HEK293 (cell line): ENCODE data around the gene OR52W1.

Experiments used
- CTCF ChIA-PET: fragments of 350-600 bp; formaldehyde crosslinking; extraction: SDS; loops from one replicate; lab custom pipeline; 2021; ENCODE audit warnings: antibody characterized with exemption; lab: Yijun Ruan, JAX
- POLR2A ChIA-PET: fragments of 300-600 bp; formaldehyde crosslinking; extraction: SDS; loops from one replicate; lab custom pipeline; 2020; ENCODE audit warnings: antibody characterized with exemption, inconsistent platforms; lab: Yijun Ruan, JAX
- H3K27ac ChIP-seq: fragments of 200-500 bp; sonication (Bioruptor generic); 2 replicates; pipeline ENCODE4 v1.5.1; 2014; ENCODE audit warnings: low read depth, low read length, control low read depth, inconsistent platforms; ENCODE audit errors: extremely low read depth
- H3K36me3 ChIP-seq, 2 experiments: fragments of 200-500 bp in 1 of 2; sonication (Bioruptor generic) in 1 of 2; 1 replicate in 1 of 2; 2 replicates in 1 of 2; pipeline ENCODE4 v1.5.1; 2014 to 2017; ENCODE audit warnings: inconsistent platforms in 2 of 2, low read length in 2 of 2; ENCODE audit not compliant: control insufficient read depth in 2 of 2, insufficient read depth in 1 of 2
- H3K4me1 ChIP-seq: fragments of 200-500 bp; sonication (Bioruptor generic); 2 replicates; pipeline ENCODE4 v1.5.1; 2014; ENCODE audit warnings: mild to moderate bottlenecking, low read length, inconsistent platforms; ENCODE audit not compliant: control insufficient read depth, insufficient read depth
- H3K4me3 ChIP-seq: 2 replicates; pipeline ENCODE4 v1.5.1; 2011; ENCODE audit warnings: low read depth, mild to moderate bottlenecking, control low read depth, low read length, moderate library complexity
- H3K9me3 ChIP-seq: fragments of 200-500 bp; sonication (Bioruptor generic); 2 replicates; pipeline ENCODE4 v1.5.1; 2014; ENCODE audit warnings: low read depth, low read length, inconsistent platforms; ENCODE audit not compliant: control insufficient read depth, insufficient read depth
- AEBP2 ChIP-seq: fragments of 450-650 bp; formaldehyde crosslinking; IDR thresholded peaks from 2 replicates; pipeline ENCODE4 v1.5.1; 2016; ENCODE audit warnings: missing biosample characterization, missing genetic modification characterization, borderline replicate concordance
- EGR2 ChIP-seq: fragments of 450-650 bp; formaldehyde crosslinking; IDR thresholded peaks from 2 replicates; pipeline ENCODE4 v1.5.1; 2016; ENCODE audit warnings: low read depth, missing biosample characterization, missing genetic modification characterization
- GLI2 ChIP-seq: fragments of 450-650 bp; formaldehyde crosslinking; IDR thresholded peaks from 2 replicates; pipeline ENCODE4; 2017; ENCODE audit warnings: missing biosample characterization, missing genetic modification characterization, low read depth, borderline replicate concordance
- MYNN ChIP-seq: fragments of 450-650 bp; formaldehyde crosslinking; IDR thresholded peaks from 2 replicates; pipeline ENCODE4 v1.5.1; 2016; ENCODE audit warnings: missing biosample characterization, missing genetic modification characterization, borderline replicate concordance
- PRDM10 ChIP-seq: fragments of 450-650 bp; formaldehyde crosslinking; IDR thresholded peaks from 2 replicates; pipeline ENCODE4 v1.5.1; 2016; ENCODE audit warnings: missing biosample characterization, missing genetic modification characterization
- RBAK ChIP-seq: fragments of 450-650 bp; formaldehyde crosslinking; IDR thresholded peaks from 2 replicates; pipeline ENCODE4 v1.5.1; 2016; ENCODE audit warnings: missing biosample characterization, missing genetic modification characterization
- SCRT1 ChIP-seq: fragments of 450-650 bp; formaldehyde crosslinking; IDR thresholded peaks from 2 replicates; pipeline ENCODE4 v1.5.1; 2016; ENCODE audit warnings: missing biosample characterization, missing genetic modification characterization, borderline replicate concordance
- SP3 ChIP-seq: fragments of 450-650 bp; formaldehyde crosslinking; IDR thresholded peaks from 2 replicates; pipeline ENCODE4 v1.5.1; 2016; ENCODE audit warnings: missing biosample characterization, missing genetic modification characterization
- SP7 ChIP-seq: fragments of 450-650 bp; formaldehyde crosslinking; IDR thresholded peaks from 2 replicates; pipeline ENCODE4 v1.5.1; 2016; ENCODE audit warnings: missing biosample characterization, missing genetic modification characterization
- ZBTB48 ChIP-seq: fragments of 450-650 bp; formaldehyde crosslinking; IDR thresholded peaks from 2 replicates; pipeline ENCODE4 v1.5.1; 2016; ENCODE audit warnings: missing biosample characterization, missing genetic modification characterization
- ZEB2 ChIP-seq: fragments of 450-650 bp; formaldehyde crosslinking; IDR thresholded peaks from 2 replicates; pipeline ENCODE4 v1.5.1; 2016; ENCODE audit warnings: missing biosample characterization, missing genetic modification characterization
- ZNF132 ChIP-seq: fragments of 450-650 bp; formaldehyde crosslinking; IDR thresholded peaks from 2 replicates; pipeline ENCODE4 v1.5.1; 2017; ENCODE audit warnings: missing biosample characterization, missing genetic modification characterization, borderline replicate concordance
- ZNF138 ChIP-seq: fragments of 450-650 bp; formaldehyde crosslinking; IDR thresholded peaks from 2 replicates; pipeline ENCODE4 v1.5.1; 2016; ENCODE audit warnings: missing biosample characterization, missing genetic modification characterization, borderline replicate concordance
- ZNF146 ChIP-seq: fragments of 450-650 bp; formaldehyde crosslinking; IDR thresholded peaks from 2 replicates; pipeline ENCODE4 v1.5.1; 2016; ENCODE audit warnings: missing biosample characterization, missing genetic modification characterization
- ZNF174 ChIP-seq: fragments of 450-650 bp; formaldehyde crosslinking; IDR thresholded peaks from 2 replicates; pipeline ENCODE4 v1.5.0; 2017; ENCODE audit warnings: missing biosample characterization, mild to moderate bottlenecking, missing genetic modification characterization
- ZNF19 ChIP-seq: fragments of 450-650 bp; formaldehyde crosslinking; IDR thresholded peaks from 2 replicates; pipeline ENCODE4; 2016; ENCODE audit warnings: missing biosample characterization, missing genetic modification characterization, low read depth
- ZNF2 ChIP-seq: fragments of 450-650 bp; formaldehyde crosslinking; IDR thresholded peaks from 2 replicates; pipeline ENCODE4 v1.5.1; 2016; ENCODE audit warnings: missing biosample characterization, missing genetic modification characterization
- ZNF239 ChIP-seq: fragments of 450-650 bp; formaldehyde crosslinking; IDR thresholded peaks from 2 replicates; pipeline ENCODE4 v1.5.1; 2016; ENCODE audit warnings: missing biosample characterization, missing genetic modification characterization
- ZNF423 ChIP-seq: fragments of 450-650 bp; formaldehyde crosslinking; IDR thresholded peaks from 2 replicates; pipeline ENCODE4 v1.5.1; 2016; ENCODE audit warnings: missing biosample characterization, missing genetic modification characterization
- ZNF473 ChIP-seq: fragments of 450-650 bp; formaldehyde crosslinking; IDR thresholded peaks from 2 replicates; pipeline ENCODE4 v1.5.1; 2017; ENCODE audit warnings: missing biosample characterization, missing genetic modification characterization
- ZNF501 ChIP-seq: fragments of 450-650 bp; formaldehyde crosslinking; IDR thresholded peaks from 2 replicates; pipeline ENCODE4 v1.5.1; 2016; ENCODE audit warnings: missing biosample characterization, missing genetic modification characterization
- ZNF514 ChIP-seq: fragments of 450-650 bp; formaldehyde crosslinking; IDR thresholded peaks from 2 replicates; pipeline ENCODE4 v1.5.1; 2016; ENCODE audit warnings: missing biosample characterization, missing genetic modification characterization
- ZNF529 ChIP-seq: fragments of 450-650 bp; formaldehyde crosslinking; IDR thresholded peaks from 2 replicates; pipeline ENCODE4 v1.5.1; 2017; ENCODE audit warnings: missing genetic modification characterization, missing biosample characterization; ENCODE audit not compliant: insufficient replicate concordance
- ZNF530 ChIP-seq: fragments of 450-650 bp; formaldehyde crosslinking; IDR thresholded peaks from 2 replicates; pipeline ENCODE4 v1.5.1; 2016; ENCODE audit warnings: low read depth, missing biosample characterization, missing genetic modification characterization
- ZNF558 ChIP-seq: fragments of 450-650 bp; formaldehyde crosslinking; IDR thresholded peaks from 2 replicates; pipeline ENCODE4 v1.5.1; 2016; ENCODE audit warnings: missing biosample characterization, missing genetic modification characterization
- ZNF596 ChIP-seq: fragments of 450-650 bp; IDR thresholded peaks from 2 replicates; pipeline ENCODE4 v1.5.0; 2018; ENCODE audit warnings: missing biosample characterization, mild to moderate bottlenecking, missing genetic modification characterization, moderate library complexity
- ZNF600 ChIP-seq: fragments of 450-650 bp; formaldehyde crosslinking; IDR thresholded peaks from 2 replicates; pipeline ENCODE4 v1.5.1; 2016; ENCODE audit warnings: missing biosample characterization, missing genetic modification characterization
- ZNF660 ChIP-seq: fragments of 450-650 bp; IDR thresholded peaks from 2 replicates; pipeline ENCODE4 v1.5.1; 2018; ENCODE audit warnings: missing biosample characterization, mild to moderate bottlenecking, missing genetic modification characterization
- ZNF776 ChIP-seq: fragments of 450-650 bp; formaldehyde crosslinking; IDR thresholded peaks from 2 replicates; pipeline ENCODE4 v1.5.0; 2017; ENCODE audit warnings: missing biosample characterization, missing genetic modification characterization, borderline replicate concordance

The OR52W1 gene

GRCh38 chr11:6240139-6240538 is 41.1 kb downstream of the OR52W1 start (continued):
- no peak for TF ChIP-seq ZNF558 (tag by site-specific recombination)
- TF ChIP-seq SP3 = no peak
- TF ChIP-seq ZBTB48 = no peak
- no peak for TF ChIP-seq ZNF2
- TF ChIP-seq RBAK (tag by site-specific recombination) = no peak
- no peak for TF ChIP-seq ZNF514 (tag by site-specific recombination)
- TF ChIP-seq GLI2 (tag by site-specific recombination) = no peak

DNA sequence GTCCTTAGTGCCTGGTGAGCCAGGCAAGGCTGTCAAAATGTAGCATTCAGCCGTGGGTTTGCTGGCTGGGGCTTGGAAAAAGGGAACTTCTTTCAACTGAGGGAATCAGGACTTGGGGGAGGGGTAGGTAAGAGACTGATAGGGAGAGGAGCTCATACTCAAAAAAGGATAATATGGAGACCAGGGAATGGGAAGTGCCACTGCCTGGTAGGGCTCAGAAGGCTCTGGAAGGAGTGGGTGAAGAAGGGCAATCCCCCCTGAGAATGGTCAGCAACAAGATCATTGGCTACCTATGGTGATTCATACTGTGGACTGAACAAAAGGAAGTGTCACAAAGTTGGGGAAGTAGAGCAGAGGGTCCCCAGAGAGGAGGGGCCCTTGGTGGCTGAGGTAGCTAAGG is 41.8 kb downstream of the OR52W1 start:
- no peak overlapping the region for H3K27ac ChIP-seq
- ChIA-PET POLR2A (no interaction called here), CTCF (interaction anchor here (2.4 kb wide), 1 partner anchor 11 kb away, joined by 16 read pairs; no protein-coding TSS in a partner anchor)
- no peak overlapping the region for H3K4me3 ChIP-seq
- H3K36me3 ChIP-seq = no peaks in the 10 kb centered on the region
- no peaks in the 10 kb centered on the region for H3K9me3 ChIP-seq
- H3K4me1 ChIP-seq = no peaks in the 10 kb centered on the region
- no peak for TF ChIP-seq ZNF596 (tag by site-specific recombination)

DNA sequence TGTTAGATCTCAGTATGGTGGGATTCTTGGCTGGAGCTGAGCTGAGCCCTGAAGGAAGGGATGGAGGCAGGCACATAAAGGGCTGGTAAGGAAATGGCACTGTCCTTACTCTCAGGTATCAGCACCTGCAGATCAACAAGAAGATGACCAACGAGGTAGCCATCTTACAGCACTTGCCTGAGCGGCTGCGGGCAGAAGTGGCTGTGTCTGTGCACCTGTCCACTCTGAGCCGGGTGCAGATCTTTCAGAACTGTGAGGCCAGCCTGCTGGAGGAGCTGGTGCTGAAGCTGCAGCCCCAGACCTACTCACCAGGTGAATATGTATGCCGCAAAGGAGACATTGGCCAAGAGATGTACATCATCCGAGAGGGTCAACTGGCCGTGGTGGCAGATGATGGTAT is 42.3 kb downstream of the OR52W1 start:
- no peaks in the 10 kb centered on the region for H3K9me3 ChIP-seq
- no peak overlapping the region for H3K27ac ChIP-seq
- CTCF ChIA-PET = interaction anchor here (2.4 kb wide), 1 partner anchor 10 kb away, joined by 16 read pairs; no protein-coding TSS in a partner anchor
- POLR2A ChIA-PET = no interaction called here
- H3K4me1 ChIP-seq = no peaks in the 10 kb centered on the region
- no peaks in the 10 kb centered on the region for H3K36me3 ChIP-seq
- no peak for TF ChIP-seq ZNF174 (tag by site-specific recombination)
- TF ChIP-seq ZEB2 (tag by site-specific recombination) = no peak
- TF ChIP-seq SCRT1 (tag by site-specific recombination) = no peak
- TF ChIP-seq AEBP2 = no peak
- TF ChIP-seq ZNF473 (tag by site-specific recombination) = no peak
- TF ChIP-seq ZNF529 (tag by site-specific recombination) = no peak
- TF ChIP-seq ZNF146 (tag by site-specific recombination) = no peak
- TF ChIP-seq ZNF239 (tag by site-specific recombination) = no peak
- TF ChIP-seq EGR2 = no peak
- TF ChIP-seq MYNN (tag by site-specific recombination) = no peak
- TF ChIP-seq ZNF138 (tag by site-specific recombination) = no peak
- TF ChIP-seq ZNF132 (tag by site-specific recombination) = no peak
- TF ChIP-seq SP7 (tag by site-specific recombination) = no peak
- no peak overlapping the region for H3K4me3 ChIP-seq

DNA sequence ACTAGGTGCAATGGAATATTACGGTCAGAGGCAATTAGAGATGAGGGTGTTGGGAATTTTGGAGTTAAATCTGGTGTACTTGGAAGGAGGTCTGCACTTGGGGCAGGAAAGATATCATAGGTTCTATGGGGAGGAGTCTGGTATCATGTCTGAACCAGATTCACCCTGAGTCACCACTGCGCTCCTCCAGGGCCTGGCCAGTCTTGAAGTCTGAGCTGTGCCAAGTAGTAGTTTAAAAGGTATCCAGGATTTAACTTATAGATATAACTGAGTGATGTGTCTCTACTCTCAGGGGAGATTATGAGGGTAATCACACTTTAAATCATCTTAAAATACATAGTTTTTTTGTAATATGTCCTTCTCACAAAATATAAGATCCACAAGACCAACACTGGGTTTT is 46.5 kb downstream of the OR52W1 start:
- ChIA-PET POLR2A (no interaction called here), CTCF (interaction anchor here (0.6 to 1.2 kb wide), 3 partner anchors 9 to 118 kb away, joined by 3 to 4 read pairs (median 3); no protein-coding TSS in a partner anchor)
- no peaks in the 10 kb centered on the region for H3K4me1 ChIP-seq
- no peak overlapping the region for H3K27ac ChIP-seq
- H3K36me3 ChIP-seq = no peaks in the 10 kb centered on the region
- H3K9me3 ChIP-seq = no peaks in the 10 kb centered on the region
- H3K4me3 ChIP-seq = no peak overlapping the region
- TF ChIP-seq ZNF19 (tag by site-specific recombination) (no peak), ZNF776 (tag by site-specific recombination) (no peak), PRDM10 (tag by site-specific recombination) (no peak), ZNF600 (tag by site-specific recombination) (no peak), ZNF501 (tag by site-specific recombination) (no peak), RBAK (tag by site-specific recombination) (no peak), ZNF660 (tag by site-specific recombination) (no peak), ZNF423 (tag by site-specific recombination) (no peak), ZNF530 (no peak)
